Measurements from ENCODE around the gene CCDC83. TPM values are rescaled to one million over a fixed set of nuclear protein-coding genes. Genes with fewer than 3 reads are reported as not detected.

The CCDC83 gene
- total RNA-seq, 1 donor from 2014 or later: not detected

- H3K4me1 ChIP-seq (ENCODE audit: insufficient read depth, low read length): no peaks in the 10 kb centered on the region
- H3K27me3 ChIP-seq (ENCODE audit: insufficient read depth, low read length): no peaks in the 10 kb centered on the region
- Mint-ChIP-seq H3K9me3 (ENCODE audit: unreplicated experiment) (peaks cover 6% of the 10 kb centered on the region), H3K4me3 (ENCODE audit: unreplicated experiment) (no peak overlapping the region), H3K27ac (ENCODE audit: unreplicated experiment) (no peak overlapping the region), H3K36me3 (ENCODE audit: low read depth, unreplicated experiment) (peaks cover 3% of the 10 kb centered on the region), H3K4me1 (ENCODE audit: low read depth, unreplicated experiment) (no peaks in the 10 kb centered on the region), H3K27me3 (ENCODE audit: low read depth, unreplicated experiment) (peaks cover 6% of the 10 kb centered on the region)
- FAIRE-seq (no peak), DNase-seq (ENCODE audit: low read depth) (no peak)
- no peak for TF ChIP-seq CTCF (IDR thresholded peaks at IDR 0.05; ENCODE audit: insufficient read depth, low read depth, low read length)
- no peak for TF ChIP-seq EZH2 (IDR thresholded peaks at IDR 0.05; ENCODE audit: insufficient read depth, low read length)
- no peaks in the 10 kb centered on the region for H3K36me3 ChIP-seq (ENCODE audit: insufficient read depth, low read length)
- no peaks in the 10 kb centered on the region for H3K79me2 ChIP-seq (ENCODE audit: insufficient read depth, low read length)
- no peak overlapping the region for H3K4me2 ChIP-seq (ENCODE audit: low read length)
- H3K9ac ChIP-seq (ENCODE audit: low read length): no peak overlapping the region
- no peak overlapping the region for H3K4me3 ChIP-seq (ENCODE audit: insufficient read depth, low read depth, low read length)
- H4K20me1 ChIP-seq (ENCODE audit: insufficient read depth, low read length): no peaks in the 10 kb centered on the region
- H3K9me3 ChIP-seq (ENCODE audit: insufficient read depth, low read depth, low read length): no peaks in the 10 kb centered on the region
- no peak overlapping the region for H2AFZ ChIP-seq (ENCODE audit: low read depth, low read length)
- H3K27ac ChIP-seq (ENCODE audit: low read depth, low read length): no peak overlapping the region
Observed at GRCh38 chr11:85930879-85931366, 75.7 kb downstream of the CCDC83 start.

GRCh38 chr11:85934596-85935169 is 79.5 kb downstream of the CCDC83 start:
- FAIRE-seq: no peak
- no peak overlapping the region for H3K4me3 ChIP-seq (ENCODE audit: insufficient read depth, low read depth, low read length)
- H3K36me3 ChIP-seq (ENCODE audit: insufficient read depth, low read length): no peaks in the 10 kb centered on the region

More at GRCh38 chr11:85934596-85935169, 79.5 kb downstream of the CCDC83 start:
- no peak for TF ChIP-seq EZH2 (IDR thresholded peaks at IDR 0.05; ENCODE audit: insufficient read depth, low read length)
- no peak for TF ChIP-seq CTCF (IDR thresholded peaks at IDR 0.05; ENCODE audit: insufficient read depth, low read depth, low read length)
- Mint-ChIP-seq H3K4me1 (ENCODE audit: low read depth, unreplicated experiment) (no peaks in the 10 kb centered on the region), H3K27me3 (ENCODE audit: low read depth, unreplicated experiment) (no peaks in the 10 kb centered on the region), H3K4me3 (ENCODE audit: unreplicated experiment) (no peak overlapping the region), H3K9me3 (ENCODE audit: unreplicated experiment) (peaks cover 12% of the 10 kb centered on the region), H3K27ac (ENCODE audit: unreplicated experiment) (no peak overlapping the region), H3K36me3 (ENCODE audit: low read depth, unreplicated experiment) (peaks cover 9% of the 10 kb centered on the region)
- Histone ChIP-seq H2AFZ (ENCODE audit: low read depth, low read length) (peak overlapping the region; percentile 9), H3K27ac (ENCODE audit: low read depth, low read length) (no peak overlapping the region), H3K4me1 (ENCODE audit: insufficient read depth, low read length) (no peaks in the 10 kb centered on the region), H4K20me1 (ENCODE audit: insufficient read depth, low read length) (no peaks in the 10 kb centered on the region), H3K9me3 (ENCODE audit: insufficient read depth, low read depth, low read length) (no peaks in the 10 kb centered on the region), H3K27me3 (ENCODE audit: insufficient read depth, low read length) (no peaks in the 10 kb centered on the region), H3K9ac (ENCODE audit: low read length) (no peak overlapping the region), H3K79me2 (ENCODE audit: insufficient read depth, low read length) (no peaks in the 10 kb centered on the region), H3K4me2 (ENCODE audit: low read length) (peak overlapping the region; percentile 53)
- no peak for DNase-seq (ENCODE audit: low read depth)
